TTC549 (cell line): Measurements from ENCODE around the gene FSIP1.
A peak's percentile ranks its signal among the peaks of the same experiment; 100 is the strongest.

Experiments
- FAIRE-seq: peaks from 2 replicates; lab custom pipeline; 2012; peaks lifted over from hg19 to GRCh38; lab: Jason Lieb, UNC

FSIP1 gene

DNA sequence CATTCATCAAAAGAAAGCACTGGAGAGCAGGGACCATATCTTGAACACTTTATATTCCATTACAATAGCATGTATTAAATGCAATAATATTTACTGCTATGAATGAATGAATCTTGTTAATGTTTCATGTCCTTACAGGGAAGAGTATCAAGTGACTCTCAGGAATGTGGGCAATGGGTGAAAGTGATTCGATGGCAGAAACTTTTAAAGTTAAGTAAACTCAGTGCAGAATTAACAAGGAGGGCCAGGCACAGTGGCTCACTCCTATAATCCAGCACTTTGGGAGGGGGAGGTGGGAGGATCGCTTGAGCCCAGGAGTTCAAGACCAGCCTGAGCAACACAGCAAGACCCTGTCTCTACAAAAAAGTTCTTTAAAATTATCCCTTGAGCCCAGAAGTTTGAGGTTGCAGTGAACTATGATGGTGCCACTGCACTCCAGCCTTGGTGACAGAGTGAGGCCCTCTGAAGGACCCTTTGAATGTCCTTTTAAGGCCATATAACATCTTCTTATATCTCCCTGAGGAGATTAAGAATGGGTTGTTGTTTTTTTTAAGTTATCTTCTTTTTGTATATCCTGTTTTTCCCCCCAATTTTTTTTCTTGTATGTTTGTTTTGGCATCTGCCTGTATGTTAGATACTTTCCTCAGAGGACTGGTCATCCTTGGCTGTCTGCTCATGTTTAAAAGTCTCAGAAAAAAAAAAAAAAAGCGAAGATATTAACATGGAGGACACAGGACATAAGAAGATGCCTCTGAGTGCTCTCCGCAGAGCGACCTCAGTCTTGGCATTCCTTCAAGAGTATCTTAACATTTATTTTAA, 9.6 kb upstream of the FSIP1 start:
- FAIRE-seq, result no peak

DNA sequence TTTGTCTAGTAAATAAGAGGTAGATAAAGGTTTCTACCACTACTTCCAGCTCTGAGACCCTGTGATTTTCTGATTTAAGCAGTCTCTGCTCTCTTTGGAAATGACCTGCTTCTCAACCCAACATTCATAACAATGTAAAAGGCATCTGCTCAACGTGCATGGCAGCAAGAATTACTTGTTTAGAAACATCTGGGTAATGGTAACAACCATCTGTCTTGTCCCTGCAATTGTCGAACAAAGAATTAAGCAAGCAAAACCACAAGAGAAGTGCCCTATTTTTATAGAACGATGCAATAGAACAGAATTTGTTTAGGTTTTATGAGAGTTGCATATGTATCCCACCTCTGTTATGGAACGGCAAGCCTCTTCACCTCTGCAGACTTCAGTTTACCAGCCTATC, 7.1 kb upstream of the FSIP1 start:
- no peak for FAIRE-seq

DNA sequence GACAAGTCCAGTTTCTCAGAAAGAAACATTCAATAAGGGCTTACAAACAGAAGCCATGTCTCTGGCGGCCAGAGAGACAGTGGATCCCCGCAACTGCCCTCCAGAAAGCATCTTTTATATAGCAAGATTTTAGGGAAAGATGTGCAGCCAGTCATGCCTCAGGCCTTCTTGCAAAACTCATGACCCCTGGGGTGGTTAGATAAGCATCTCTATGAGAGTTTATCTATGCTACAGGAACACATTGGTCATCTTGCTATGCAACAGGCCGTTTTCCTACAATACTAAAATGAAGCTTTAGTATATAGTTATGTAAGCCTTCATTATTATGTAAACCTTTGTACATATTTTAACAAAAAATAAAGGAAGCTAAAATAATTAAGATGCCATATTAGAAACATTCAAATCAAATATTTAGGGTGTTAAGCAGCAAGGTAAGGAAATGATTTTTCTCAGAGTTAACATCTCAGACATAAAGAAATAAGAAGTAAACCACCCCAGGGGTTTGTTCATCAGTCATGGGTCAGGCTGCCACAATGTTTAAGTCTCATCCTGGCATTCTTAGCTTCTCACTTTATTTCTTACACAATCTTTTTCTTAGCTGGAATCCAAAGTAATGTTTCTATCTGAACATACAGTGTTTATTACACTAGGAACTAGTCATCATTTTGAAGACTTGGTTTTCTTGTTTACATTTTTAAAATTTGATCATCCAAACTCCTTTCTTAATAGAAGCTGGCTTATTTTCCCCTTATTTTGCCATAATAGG, 6.3 kb upstream of the FSIP1 start:
- no peak for FAIRE-seq

DNA sequence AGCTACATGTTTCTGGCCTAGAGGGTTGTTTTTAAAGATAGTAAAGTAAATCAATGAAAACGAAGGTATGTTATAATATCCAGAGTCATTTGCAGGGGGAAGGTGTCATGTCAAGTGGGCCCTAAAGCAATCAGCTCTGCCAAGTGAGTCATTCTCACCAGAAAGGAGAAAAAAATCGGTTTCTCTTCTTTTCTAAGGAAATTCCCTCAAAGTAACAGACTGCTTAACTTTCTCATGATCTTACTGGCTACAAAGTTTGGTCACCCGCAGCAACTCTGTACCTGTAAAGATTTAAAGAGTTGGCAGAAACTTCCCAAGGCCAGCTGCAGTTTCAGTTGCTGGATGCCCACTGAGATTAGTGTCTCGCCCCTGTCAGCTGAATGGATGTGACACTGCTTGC, 5.5 kb upstream of the FSIP1 start:
- no peak for FAIRE-seq

DNA sequence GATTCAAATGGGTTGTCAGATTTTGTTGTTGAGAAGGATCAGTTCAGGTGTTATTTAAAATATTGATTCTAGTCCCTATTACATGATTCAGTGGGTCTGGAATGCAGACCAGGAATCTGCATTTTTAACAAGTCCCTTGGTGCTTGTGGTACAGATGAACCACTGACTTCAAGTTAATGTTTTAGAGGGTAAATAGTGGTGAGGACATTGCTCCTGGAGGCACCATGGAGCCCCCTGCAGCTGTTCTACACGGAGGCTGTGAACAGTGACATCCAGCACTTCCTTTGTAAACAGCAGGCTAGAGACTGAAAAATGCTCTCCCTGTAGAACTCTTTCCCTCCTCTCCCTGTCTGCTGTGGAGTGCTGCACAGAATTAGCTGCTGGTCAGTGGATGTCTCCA, 4.8 kb upstream of the FSIP1 start:
- FAIRE-seq, result no peak

DNA sequence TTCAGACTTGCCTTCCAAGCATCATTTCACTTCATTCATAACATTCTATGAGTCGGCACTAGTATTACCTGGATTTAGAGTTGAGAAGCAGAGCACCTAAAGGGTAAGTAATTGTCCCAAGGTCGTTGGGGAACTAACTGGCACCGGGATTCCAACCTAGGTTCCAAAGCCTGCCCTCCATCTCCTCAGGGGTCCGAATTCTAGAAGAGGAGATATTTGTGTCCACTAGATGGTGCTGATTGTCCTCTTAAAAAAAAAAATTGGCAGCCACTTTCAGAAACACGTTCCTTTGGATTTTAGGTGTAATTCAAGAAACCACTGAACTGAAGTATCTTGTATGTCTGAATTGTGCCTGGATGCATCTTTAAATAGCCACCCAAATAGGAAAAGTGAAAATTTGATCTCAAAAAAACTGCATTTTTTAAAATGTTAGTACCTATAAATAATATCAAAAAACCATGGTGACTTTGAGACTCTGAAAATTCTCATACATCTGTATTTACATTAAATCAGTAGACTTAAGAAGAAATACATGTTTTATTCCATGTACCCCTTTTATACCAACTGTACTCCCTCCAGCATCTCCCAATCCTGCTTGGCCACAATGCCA, 3.9 kb upstream of the FSIP1 start:
- peak; percentile 25 for FAIRE-seq

DNA sequence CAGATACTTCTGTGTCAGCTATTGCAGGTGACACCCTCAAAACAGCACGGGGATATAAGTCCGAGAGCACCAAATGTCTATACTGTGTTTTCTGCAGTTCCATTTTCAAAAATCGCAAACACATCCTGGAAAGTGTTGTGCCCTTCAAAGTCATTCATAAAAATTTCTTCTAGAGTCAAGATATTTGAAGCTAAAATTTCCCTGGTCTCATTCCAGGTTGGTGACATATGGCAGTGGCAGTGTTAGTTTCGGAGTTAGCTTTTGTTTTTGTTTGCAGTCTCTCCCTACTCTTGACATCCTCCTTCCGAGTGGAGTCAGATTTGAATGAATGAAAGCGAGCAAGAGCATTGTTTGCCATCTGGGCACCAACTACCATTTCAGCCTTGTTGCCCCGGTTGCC, 3.2 kb upstream of the FSIP1 start:
- no peak for FAIRE-seq

DNA sequence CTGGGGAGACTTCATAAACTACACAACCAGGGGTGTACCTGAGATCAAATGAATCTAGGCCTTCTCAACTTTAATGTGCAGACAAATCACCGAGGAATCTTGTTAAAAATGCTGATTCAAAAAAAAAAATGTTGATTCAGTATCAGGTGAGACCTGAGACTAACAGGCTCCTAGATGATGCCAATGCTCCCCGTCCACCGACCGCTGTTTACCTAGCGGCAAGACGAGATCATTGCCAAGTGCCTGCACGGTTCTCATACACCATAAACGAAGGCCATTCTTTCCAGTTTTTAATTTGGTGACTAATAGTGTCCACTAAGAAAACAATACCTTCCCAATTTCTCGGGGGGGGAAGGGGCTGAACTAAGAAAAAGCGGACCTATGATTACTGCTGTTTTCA, 2.5 kb upstream of the FSIP1 start:
- no peak for FAIRE-seq

DNA sequence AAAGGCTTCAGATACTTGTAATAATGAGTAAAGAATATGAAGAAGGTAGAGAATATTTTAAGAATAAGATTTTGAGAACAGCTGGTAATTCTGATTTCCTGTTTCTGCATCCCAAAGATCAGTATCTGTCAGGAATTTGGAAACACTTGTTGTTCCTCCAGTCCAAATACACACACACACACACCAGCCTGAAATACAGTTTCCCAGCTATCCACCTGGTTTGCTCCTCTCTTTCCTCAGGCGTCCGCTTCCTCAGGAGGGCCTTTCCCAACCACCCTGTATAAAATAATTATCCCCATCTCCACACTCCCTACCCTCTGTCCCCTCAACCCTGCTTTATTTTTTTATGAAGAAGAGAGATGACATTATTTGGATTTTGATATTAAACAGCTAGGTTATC, 2.0 kb upstream of the FSIP1 start:
- no peak for FAIRE-seq

DNA sequence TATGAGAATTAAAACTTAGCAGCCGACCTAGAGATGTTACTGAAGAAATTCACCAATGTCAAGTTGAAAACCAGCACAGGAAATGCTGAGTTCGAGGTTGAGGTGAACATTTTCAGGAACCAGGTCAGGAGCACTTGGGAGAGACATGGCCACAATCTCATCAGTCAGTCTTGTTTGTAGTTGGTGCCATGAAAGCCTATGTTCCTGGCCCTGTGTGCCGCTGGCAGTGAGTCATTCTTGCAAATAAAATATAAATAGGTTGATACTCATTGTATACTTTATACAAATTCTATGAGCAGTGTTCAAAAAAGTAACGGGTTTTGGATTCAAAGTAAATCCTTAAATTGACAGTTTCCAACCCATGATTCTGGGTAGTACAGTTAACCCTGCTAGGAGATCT, 1.5 kb upstream of the FSIP1 start:
- no peak for FAIRE-seq

DNA sequence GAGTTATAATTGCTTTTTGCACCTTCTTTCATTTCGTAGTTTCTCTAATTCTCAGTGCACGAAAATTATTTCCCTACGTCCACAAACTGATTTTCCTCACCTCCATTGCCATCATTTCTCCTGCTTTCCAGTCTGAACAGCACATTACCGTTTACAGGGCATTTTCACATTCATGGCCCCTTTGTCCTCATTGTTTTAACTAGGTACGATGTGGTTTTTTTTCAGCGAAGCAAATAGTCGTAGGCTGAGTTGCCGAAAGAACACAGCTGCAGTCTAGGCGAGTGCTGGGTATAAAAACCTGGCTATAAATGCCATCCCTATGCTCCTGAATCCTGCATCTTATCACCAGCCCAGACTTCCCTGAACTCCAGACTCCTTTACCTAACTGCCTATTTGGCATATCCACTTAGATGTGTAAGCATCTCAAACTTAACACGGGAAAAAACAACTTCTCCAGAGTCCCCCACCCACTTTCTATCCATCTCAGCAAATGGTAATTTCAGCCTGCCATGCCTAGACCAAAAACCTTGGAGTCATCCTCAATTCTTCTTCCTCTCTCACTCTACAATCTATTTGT, 691 bp upstream of the FSIP1 start:
- FAIRE-seq, result no peak

DNA sequence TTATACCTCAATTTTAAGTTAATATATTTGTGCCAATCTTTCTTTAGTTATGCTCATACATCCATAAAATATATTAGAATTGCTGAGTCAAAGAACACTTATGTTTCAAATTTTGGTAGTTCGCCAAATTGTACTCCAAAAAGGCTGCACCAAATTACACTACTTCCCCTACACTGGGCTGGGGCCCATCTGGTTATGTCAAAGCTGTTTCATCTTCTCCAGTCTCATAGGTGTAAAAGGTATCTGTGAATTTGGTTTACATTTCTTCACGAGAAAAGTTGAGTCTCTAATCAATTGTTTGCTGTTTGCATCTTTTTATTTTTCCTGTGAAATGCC, 706 bp downstream of the FSIP1 start:
- FAIRE-seq, result no peak

DNA sequence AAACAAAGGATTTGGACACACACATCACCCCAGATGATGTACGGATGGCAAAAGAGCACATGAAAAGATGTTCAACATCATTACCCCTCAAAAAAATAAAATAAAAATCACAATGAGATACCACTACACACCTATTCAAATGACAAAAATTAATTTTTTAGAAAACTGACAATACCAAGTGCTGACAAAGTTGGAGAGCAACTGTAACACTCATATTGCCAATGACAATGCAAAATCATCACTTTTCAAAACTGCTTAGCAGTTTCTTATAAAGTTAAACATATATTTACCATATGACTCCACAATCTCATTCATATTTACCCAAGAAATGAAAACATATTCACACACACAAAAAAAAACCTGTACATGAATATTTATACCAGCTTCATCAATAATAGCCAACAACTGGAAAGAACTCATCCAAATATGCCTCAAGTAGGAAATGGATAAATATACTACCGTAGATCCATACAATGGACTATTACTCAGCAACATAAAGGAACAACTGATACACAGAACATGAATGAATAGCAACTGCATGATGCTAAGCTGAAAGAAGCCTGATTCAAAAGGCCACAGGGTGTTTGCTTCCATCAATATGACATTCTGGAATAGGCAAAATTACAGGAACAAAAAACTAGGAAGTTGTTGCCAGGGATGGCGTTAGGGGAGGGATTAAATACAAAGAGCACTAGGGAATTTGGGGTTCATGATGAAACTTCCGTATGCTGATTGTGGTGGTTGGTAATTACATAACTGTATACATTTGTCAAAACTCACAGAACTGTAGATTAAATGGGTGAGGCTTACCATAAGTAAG, 1.3 kb downstream of the FSIP1 start:
- FAIRE-seq, result no peak

DNA sequence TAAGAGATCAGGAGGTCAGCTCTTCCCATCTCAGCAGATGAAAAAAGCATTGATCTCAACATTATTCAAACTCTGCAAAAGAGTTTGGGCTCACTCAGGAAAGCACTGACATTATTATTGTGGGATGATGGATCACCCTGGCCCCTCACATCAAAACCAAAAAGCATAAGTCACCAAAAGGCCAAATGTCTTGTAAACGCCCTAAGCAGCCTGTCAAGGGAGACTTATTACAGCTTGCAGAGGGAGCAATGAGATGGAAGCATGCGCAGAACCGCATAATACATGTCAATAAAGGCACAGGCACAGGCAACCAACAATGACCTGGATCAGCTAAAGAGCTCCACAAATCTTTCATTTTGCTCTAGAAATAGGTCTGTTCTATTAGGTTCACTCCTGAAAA, 4.6 kb downstream of the FSIP1 start:
- no peak for FAIRE-seq

DNA sequence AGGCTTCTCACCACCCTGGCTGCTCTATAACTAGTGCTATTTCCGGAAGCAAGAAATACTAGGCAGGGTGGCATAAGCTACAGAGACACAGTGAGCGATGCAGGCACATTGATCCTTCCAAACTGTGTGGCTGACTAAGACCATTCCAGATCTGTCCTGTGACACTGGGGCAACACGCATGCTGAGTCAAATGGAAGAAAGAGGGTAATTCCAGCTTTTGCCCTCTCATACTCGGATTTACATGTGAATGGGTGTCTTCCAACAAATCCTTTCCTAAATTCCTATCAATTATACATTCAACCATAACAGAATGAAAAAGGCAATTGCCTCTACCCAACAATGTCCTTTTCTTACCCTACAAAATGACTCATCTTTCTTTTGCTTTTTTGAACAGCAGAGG, 5.1 kb downstream of the FSIP1 start:
- FAIRE-seq, result no peak

DNA sequence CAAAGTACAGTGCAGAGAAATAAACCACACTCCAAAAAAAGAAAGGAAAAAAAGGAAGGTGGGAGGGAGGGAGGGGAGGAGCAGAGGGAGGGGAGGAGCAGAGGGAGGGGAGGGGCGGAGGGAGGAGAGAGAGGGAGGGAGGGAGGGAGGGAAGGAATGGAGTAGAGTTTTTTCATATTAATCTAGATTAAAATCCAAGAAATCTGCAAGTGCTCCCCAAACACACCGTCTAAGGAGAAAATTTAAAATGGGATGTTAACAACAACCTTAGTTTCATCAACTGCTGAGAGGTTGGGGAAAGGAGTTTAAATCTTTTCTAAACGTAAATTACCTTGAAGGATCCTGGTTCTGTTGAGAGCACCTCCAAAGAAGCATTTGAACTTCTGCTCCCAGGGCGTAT, 6.6 kb downstream of the FSIP1 start:
- FAIRE-seq, result no peak

DNA sequence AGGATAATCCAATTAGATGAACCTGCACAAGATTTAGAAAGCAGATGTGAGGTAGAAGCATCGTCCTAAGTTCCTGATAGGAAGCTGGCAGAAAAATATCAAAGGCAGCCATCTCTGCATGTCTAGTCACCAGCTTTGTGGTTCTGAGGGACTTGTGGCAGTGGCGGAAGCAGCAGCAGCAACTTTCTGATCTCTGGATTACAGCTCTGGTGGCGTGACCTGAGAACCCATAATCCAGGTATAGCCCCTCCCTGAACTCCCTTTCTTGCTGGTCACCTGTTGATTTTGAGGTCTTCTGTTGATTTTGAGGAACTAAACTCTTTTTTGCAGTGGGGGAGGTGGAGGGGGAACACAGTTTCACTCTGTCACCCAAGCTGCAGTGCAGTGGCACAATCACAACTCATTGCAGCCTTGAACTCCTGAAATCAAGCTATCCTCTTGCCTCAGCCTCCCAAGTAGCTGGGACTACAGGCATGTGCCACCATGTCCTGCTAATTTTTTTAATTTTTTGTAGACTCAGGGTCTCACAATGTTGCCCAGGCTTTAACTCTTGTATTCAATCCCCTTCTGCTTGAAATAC, 7.9 kb downstream of the FSIP1 start:
- no peak for FAIRE-seq

DNA sequence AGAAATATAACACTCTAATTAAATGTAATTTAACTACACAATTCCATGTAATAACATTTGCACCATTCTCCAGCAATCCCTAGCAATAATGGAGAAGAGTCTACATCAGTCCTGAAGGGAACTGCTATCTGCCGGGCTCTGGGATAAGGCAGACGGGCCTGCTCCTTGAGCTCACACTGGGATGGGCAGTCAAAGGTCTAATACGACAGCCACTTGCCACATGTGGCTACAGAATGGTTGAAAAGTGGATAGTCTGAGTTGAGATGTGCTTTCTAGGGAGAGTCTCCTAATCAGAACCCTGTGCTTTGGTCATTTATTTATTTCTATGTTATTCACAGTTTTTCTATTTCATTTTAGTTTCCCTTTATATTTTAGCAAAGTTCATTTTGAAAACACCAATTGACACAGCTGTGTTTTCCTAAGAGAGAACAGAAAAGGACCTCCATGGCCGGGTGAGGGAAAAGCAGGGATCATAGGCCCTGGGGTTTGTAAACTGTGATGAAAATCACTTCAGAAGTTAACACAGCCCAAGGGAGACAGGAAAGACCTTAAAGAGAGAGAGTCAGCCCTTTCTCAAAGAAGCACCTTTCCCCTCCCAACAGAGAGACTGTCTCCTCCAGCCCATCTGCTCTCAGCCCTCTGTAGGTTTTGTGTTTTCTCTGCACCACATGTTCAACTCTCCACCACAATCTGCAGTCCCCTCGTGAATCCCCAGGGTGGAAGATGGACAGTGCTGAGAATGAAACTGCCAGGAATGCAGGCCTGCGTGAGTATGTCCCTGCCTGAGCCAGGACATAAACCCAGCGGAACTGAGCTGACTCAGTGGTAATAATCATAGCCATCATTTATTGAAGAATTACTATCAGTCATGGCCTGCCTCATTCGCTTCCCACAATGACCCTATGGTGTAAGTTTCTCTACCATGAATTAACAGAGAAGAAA, 11.6 kb downstream of the FSIP1 start:
- no peak for FAIRE-seq

DNA sequence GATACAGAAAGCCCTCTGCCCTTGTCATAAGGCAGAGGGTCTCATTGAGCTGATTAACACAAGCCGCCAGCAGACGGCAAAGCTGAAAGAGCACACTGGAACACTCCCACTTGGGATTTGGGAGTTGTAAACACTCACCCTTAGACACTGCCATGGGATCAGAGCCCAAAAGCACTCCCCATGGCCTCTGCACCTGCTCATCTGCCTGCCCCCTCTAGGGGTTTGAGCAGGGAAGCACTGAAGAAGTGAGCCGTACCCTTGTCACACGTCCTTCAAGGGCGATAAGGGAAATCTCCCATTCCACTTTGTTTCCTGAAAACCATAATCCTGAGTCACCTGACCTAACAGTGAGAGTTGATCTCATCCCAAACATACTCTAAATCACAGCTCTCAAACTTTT, 14.7 kb downstream of the FSIP1 start:
- FAIRE-seq, result no peak

DNA sequence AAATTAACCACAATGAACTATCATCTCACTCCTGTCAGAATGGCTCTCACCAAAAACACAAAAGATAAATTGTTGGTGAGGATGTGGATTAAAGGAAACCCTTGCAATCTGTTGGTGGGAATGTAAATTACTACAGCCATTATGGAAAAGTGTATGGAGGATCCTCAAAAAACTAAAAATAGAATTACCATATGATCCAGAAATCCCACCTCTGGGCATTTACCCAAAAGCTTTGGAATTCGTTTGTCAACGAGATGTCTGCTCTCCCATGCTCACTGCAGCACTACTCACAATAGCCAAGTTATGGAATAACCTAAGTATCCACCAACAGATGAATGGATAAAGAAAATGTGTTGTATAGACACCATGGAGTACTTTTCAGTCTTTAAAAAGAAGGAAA, 21.6 kb downstream of the FSIP1 start:
- FAIRE-seq, result no peak
